ENCODE data around the gene TOMM20.

DNA sequence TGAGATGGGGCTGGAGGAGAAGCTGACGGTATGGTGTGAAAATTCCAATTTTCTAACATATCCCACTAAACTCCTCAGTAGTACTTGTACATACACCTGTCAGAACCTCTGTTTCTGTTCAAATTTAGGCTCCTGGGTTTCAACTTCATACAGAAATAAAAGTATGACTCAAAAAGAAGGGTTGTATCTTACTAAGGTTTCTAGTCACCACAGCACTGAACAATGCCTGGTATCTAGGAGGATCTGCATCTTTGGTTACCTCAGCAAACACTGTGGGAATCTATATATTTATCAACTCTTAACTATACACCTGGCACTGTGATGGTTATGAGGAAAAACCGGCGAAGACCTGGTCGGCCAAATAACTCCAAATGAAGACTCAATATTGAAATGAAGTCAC lies 18.6 kb upstream of the TOMM20 start:
- TF ChIP-seq GATA3 (IDR thresholded peaks at IDR 0.05; ENCODE audit: low read depth, low read length): no peak
- TF ChIP-seq GATA2 (IDR thresholded peaks at IDR 0.05; ENCODE audit: low read depth, low read length): no peak

Measured in SH-SY5Y (cell line).